Kidney (tissue), 14 donors: ENCODE measurements around the gene RCC1. TPM values are rescaled to one million over a fixed set of nuclear protein-coding genes. Genes with fewer than 3 reads are reported as not detected.
"Not testable (repeated sequence)": the region's sequence is repeated elsewhere in the genome, so short reads cannot be mapped to it uniquely, and the experiment has no call there.

Experiments
- DNase-seq, 5 donors: peaks; one replicate each; pipeline ENCODE4 v3.0.0-alpha.2; 2013 to 2020
- FAIRE-seq: peaks from 2 replicates; lab custom pipeline; 2012; peaks lifted over from hg19 to GRCh38; lab: Jason Lieb, UNC
- H3K27ac ChIP-seq, 2 donors: one replicate each; pipeline ENCODE4 v1.7.0; 2013; ENCODE audit warnings: low read depth in 2 of 2, low read length in 2 of 2, inconsistent platforms in 1 of 2
- H3K27me3 ChIP-seq: one replicate; pipeline ENCODE4 v1.7.1; 2013; ENCODE audit warnings: low read length, inconsistent platforms; ENCODE audit not compliant: control insufficient read depth, insufficient read depth
- H3K36me3 ChIP-seq, 3 donors: one replicate each; pipeline versions ENCODE4 v1.7.0 to v1.7.1; 2013; ENCODE audit warnings: low read length in 3 of 3, control low read depth in 1 of 3, inconsistent platforms in 1 of 3; ENCODE audit not compliant: insufficient read depth in 3 of 3, control insufficient read depth in 2 of 3
- H3K4me1 ChIP-seq, 3 donors: one replicate each; pipeline versions ENCODE4 v1.7.0 to v1.7.1; 2013; ENCODE audit warnings: low read length in 3 of 3, inconsistent platforms in 1 of 3, low read depth in 1 of 3; ENCODE audit not compliant: control insufficient read depth in 2 of 3, insufficient read depth in 2 of 3
- H3K4me3 ChIP-seq, 3 donors: one replicate each; pipeline versions ENCODE4 v1.7.0 to v1.8.1; 2013; ENCODE audit warnings: low read length in 3 of 3, control low read depth in 1 of 3, inconsistent platforms in 1 of 3
- H3K9ac ChIP-seq, 3 donors: one replicate each; pipeline versions ENCODE4 v1.7.0 to v1.7.1; 2013; ENCODE audit warnings: low read length in 3 of 3, control low read depth in 1 of 3, inconsistent platforms in 1 of 3
- H3K9me3 ChIP-seq, 3 donors: one replicate each; pipeline versions ENCODE4 v1.7.0 to v1.7.1; 2013; ENCODE audit warnings: low read length in 3 of 3, control low read depth in 1 of 3, inconsistent platforms in 1 of 3; ENCODE audit not compliant: control insufficient read depth in 2 of 3, insufficient read depth in 1 of 3
- intact Hi-C: fragments of 100-400 bp; cut with DNase I; formaldehyde crosslinking; loops from one replicate; pipeline ENCODE4 v1.11.1; 2022
- polyA plus RNA-seq: library from polyadenylated mRNA; stranded (reverse); fragments of 350-450 nt; fragmentation: Illumina TruSeq; extraction: RNeasy Lipid Tissue Mini Kit (QIAGEN cat#74804); gene quantifications from one replicate; pipeline ENCODE4 v1.2.3, GENCODE V29; 2014; ENCODE audit warnings: low read depth, low replicate concordance; ENCODE audit not compliant: insufficient read depth
- total RNA-seq: library from RNA; stranded (reverse); fragmentation: NEBNext Ultra II Directional; extraction: Animal tissue kit (Norgen Biotek cat#: 25700); gene quantifications from one replicate; pipeline ENCODE4 v1.2.1, GENCODE V29; 2021
- TF ChIP-seq, protein P1 (sequence below): IDR thresholded peaks from 3 replicates; pipeline ENCODE4 v1.5.1; 2012; ENCODE audit warnings: mild to moderate bottlenecking, moderate library complexity, borderline replicate concordance; ENCODE audit not compliant: insufficient read depth; ENCODE audit errors: extremely low read depth
- donor health status: control.
- donor health status: control.
- donor health status: control.
- donor health status: control.
- donor health status: control.
- donor health status: DM: yes; HTN: yes; CAD: no.
- donor health status: Normal renal cell carcinoma (clear cell type).

RCC1 gene
- total and polyA plus RNA-seq, 2 donors from 2014 or later: 5.7 to 19.9 TPM

DNA sequence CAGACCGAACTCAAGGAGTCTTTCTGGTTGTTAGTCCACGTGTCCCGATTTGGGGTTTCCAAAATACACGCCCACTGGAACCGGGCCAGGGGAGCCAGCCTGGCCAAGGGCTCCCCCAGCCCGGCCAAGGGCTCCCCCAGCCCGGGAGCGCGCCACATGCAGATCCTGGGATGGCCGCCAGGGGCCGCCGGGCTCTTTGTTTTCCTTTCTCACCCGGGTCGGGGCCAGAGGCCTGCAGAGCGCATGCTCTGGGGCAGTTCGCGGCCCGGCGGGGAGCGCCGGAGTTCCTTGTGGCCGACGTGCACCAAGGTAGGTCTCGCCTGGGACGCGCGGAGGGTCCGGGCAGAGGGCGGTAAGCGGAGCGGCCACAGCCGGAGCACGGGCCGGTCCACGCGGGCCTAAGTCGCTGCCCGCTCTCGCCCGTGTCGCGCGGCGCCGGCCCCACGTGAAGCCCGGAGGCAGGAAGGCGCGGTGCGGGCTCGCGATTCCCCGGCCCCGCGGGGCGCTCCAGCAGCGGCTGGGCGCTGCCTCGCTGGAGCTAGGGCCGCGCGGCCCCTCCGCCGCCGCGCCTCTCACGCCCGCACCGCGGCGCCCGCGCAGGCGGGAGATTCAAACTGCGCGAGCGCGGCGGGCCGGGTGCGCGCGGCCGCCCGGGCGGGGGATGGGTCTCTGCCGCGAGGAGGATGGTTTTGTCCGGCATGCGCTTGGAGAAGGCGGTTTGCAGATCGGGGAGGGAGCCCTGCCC is 12.3 kb downstream of the RCC1 start:
- no peak for FAIRE-seq

DNA sequence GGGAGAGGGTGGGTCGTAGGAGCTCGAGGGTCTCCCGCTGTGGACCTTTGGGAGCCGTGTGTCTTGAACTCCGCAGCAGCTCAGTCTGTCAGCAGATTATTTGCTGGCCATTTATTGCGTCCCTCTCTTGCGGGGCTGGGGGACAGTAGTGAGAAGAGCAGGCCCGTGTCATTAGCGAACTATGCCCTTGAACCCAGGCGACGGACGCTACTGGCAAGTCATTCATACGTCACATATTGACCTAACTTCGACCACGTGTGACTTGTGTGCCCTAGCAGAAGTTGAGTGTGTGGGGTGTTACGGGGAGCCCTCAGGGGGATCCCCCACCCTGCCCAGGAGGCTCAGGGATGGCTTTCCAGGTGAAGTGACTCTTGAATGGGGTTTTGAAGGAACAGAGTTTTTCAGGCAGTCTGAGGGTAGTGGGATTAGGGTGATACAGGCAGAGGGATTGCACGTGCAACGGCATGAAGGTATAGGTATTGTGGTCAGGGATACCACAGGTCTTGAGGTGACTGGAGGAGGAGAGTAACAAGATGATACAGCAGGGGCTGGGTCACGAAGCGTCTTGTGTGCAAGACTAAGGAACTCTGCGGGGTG is 13.0 kb downstream of the RCC1 start:
- Histone ChIP-seq H3K4me3 (peak overlapping the region; percentile 36 to 75 (median 57)), H3K4me1 (peaks cover 0 to 10% (median 0%) of the 10 kb centered on the region in 3 donors), H3K36me3 (no peaks in the 10 kb centered on the region), H3K27me3 (no peaks in the 10 kb centered on the region), H3K9me3 (no peaks in the 10 kb centered on the region), H3K27ac (no peak overlapping the region), H3K9ac (peak overlapping the region; percentile 35 to 48 (median 37))
- DNase-seq: no peak
- FAIRE-seq: no peak
- intact Hi-C loops: no loop called here
- TF ChIP-seq, protein P1, sequence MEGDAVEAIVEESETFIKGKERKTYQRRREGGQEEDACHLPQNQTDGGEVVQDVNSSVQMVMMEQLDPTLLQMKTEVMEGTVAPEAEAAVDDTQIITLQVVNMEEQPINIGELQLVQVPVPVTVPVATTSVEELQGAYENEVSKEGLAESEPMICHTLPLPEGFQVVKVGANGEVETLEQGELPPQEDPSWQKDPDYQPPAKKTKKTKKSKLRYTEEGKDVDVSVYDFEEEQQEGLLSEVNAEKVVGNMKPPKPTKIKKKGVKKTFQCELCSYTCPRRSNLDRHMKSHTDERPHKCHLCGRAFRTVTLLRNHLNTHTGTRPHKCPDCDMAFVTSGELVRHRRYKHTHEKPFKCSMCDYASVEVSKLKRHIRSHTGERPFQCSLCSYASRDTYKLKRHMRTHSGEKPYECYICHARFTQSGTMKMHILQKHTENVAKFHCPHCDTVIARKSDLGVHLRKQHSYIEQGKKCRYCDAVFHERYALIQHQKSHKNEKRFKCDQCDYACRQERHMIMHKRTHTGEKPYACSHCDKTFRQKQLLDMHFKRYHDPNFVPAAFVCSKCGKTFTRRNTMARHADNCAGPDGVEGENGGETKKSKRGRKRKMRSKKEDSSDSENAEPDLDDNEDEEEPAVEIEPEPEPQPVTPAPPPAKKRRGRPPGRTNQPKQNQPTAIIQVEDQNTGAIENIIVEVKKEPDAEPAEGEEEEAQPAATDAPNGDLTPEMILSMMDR: no peak

More for the DNA sequence above, 12.3 kb downstream of the RCC1 start:
- Histone ChIP-seq H3K36me3 (peaks cover 0 to 5% (median 2%) of the 10 kb centered on the region in 3 donors), H3K4me1 (peaks cover 0 to 10% (median 0%) of the 10 kb centered on the region in 3 donors), H3K9me3 (no peaks in the 10 kb centered on the region), H3K27ac (peak overlapping the region; percentile 51 to 64), H3K27me3 (no peaks in the 10 kb centered on the region), H3K9ac (peak overlapping the region; percentile 35 to 48 (median 37)), H3K4me3 (peak overlapping the region; percentile 47 to 75 (median 61))
- DNase-seq: peak; percentile 93 to 96 (median 94)
- intact Hi-C loops: no loop called here
- TF ChIP-seq, protein P1: peak; percentile 97

DNA sequence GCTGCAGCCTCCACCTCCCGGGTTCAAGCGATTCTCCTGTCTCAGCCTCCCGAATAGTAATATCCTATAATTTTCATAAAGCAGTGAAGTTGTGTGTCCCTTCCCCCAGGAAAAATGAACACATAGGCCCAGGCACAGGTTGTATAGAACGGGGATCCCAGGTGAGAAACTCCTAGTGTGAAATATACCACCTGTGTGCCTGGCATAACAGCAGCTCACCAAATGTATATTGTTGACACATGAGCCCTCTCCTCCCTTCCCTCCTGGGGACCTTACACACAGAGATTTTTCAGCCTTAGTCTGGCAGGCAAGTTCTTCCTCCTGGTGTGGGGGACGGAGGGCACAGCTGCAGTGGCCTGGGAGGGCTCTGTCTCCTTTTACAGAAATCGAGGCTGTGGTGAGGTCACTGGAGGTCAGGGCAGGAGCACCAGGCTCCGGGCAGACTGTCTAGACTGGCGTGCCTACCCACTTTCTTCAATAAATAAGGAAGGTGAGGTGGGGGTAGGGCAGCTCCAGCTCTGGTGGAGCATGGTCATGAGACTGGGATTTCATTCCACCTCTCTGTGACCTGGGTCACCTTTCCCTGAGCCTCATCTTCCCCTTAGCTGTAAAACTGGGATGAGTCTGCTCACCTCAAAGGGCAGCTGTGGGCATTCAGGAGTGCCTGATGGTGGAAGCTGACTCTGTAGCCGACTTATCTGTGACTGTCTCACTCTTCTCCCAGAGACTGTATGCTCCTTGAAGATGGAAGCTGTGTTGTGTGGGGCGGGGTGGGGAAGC is 14.3 kb downstream of the RCC1 start:
- Histone ChIP-seq H3K9ac (no peak overlapping the region), H3K9me3 (no peaks in the 10 kb centered on the region), H3K4me1 (peaks cover 0 to 10% (median 0%) of the 10 kb centered on the region in 3 donors), H3K4me3 (no peak overlapping the region), H3K27ac (no peak overlapping the region), H3K36me3 (no peaks in the 10 kb centered on the region), H3K27me3 (no peaks in the 10 kb centered on the region)
- intact Hi-C loops: no loop called here
- TF ChIP-seq, protein P1: no peak
- peak in 2 of 5 donors; percentile 15 to 61 for DNase-seq
- no peak for FAIRE-seq

DNA sequence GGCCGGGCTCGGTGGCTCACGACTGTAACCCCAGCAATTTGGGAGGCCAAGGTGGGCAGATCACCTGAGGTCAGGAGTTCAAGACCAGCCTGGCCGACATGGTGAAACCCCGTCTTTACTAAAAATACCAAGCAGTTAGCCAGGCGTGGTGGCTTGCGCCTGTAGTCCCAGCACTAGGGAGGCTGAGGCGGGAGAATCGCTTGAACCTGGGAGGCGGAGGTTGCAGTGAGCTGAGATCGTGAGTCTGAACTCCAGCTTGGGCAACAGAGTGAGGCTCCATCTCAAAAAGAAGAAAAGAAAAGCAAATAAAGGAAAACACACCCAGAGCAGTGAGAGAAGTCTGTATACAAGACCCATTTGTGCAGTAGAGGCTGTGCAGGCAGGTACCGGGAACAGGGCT is 15.0 kb downstream of the RCC1 start:
- H3K4me1 ChIP-seq, intact Hi-C loops, FAIRE-seq, H3K27ac ChIP-seq, H3K4me3 ChIP-seq, H3K36me3 ChIP-seq, H3K27me3 ChIP-seq, H3K9ac ChIP-seq, H3K9me3 ChIP-seq: not testable (repeated sequence)
- DNase-seq: peak in 1 of 5 donors; percentile 45
